GM18517 (cell line): ENCODE data around the gene TATDN3.
"Not testable (repeated sequence)": the region's sequence is repeated elsewhere in the genome, so short reads cannot be mapped to it uniquely, and the experiment has no call there.

ENCODE experiments used
- ATAC-seq: cut with Tn5 transposase; IDR thresholded peaks from one replicate; pipeline ENCODE4 v1.9.1; 2021; ENCODE audit warnings: mild to moderate bottlenecking, moderate library complexity; ENCODE audit not compliant: unreplicated experiment

The TATDN3 gene

GRCh38 chr1:212791676-212792395 is at the start of gene TATDN3, which contains the start of gene NSL1:
TSS of gene TATDN3 (plus strand) at chr1:212791894. CDS start at chr1:212791922, 28 bp downstream.
TSS of gene NSL1 (minus strand) at chr1:212791777. CDS start at chr1:212791763, 14 bp downstream.
- peak; percentile 61 for ATAC-seq

GRCh38 chr1:212743901-212744475 is 47.7 kb upstream of the TATDN3 start:
- ATAC-seq = no peak

GRCh38 chr1:212745303-212745702 is 46.4 kb upstream of the TATDN3 start:
- ATAC-seq = no peak

GRCh38 chr1:212746546-212746945 is 45.1 kb upstream of the TATDN3 start:
- ATAC-seq = no peak

- no peak for ATAC-seq
Observed at GRCh38 chr1:212749821-212750535, 41.7 kb upstream of the TATDN3 start.

- peak; percentile 32 for ATAC-seq
Observed at GRCh38 chr1:212752252-212752933, 39.3 kb upstream of the TATDN3 start.

- peak; percentile 42 for ATAC-seq
Observed at GRCh38 chr1:212752934-212753497, 38.7 kb upstream of the TATDN3 start.

GRCh38 chr1:212753749-212754148 is 37.9 kb upstream of the TATDN3 start:
- ATAC-seq = no peak

GRCh38 chr1:212754193-212754592 is 37.5 kb upstream of the TATDN3 start:
- ATAC-seq = no peak

- no peak for ATAC-seq
Observed at GRCh38 chr1:212754680-212755079, 37.0 kb upstream of the TATDN3 start.

- no peak for ATAC-seq
Observed at GRCh38 chr1:212759683-212760082, 32.0 kb upstream of the TATDN3 start.

GRCh38 chr1:212760126-212760823 is 31.4 kb upstream of the TATDN3 start:
- no peak for ATAC-seq

- ATAC-seq = no peak
Observed at GRCh38 chr1:212762234-212762633, 29.5 kb upstream of the TATDN3 start.

- ATAC-seq = no peak
Observed at GRCh38 chr1:212762839-212763238, 28.9 kb upstream of the TATDN3 start.

- not testable (repeated sequence) for ATAC-seq
Observed at GRCh38 chr1:212764718-212765281, 26.9 kb upstream of the TATDN3 start.

GRCh38 chr1:212766825-212767224 is 24.9 kb upstream of the TATDN3 start:
- ATAC-seq = not testable (repeated sequence)

GRCh38 chr1:212769459-212770167 is 22.1 kb upstream of the TATDN3 start:
- ATAC-seq = no peak

GRCh38 chr1:212771341-212771740 is 20.4 kb upstream of the TATDN3 start:
- no peak for ATAC-seq

- ATAC-seq = no peak
Observed at GRCh38 chr1:212773011-212773410, 18.7 kb upstream of the TATDN3 start.
